ENCODE results near the gene AFMID.

GRCh38 chr17:78253946-78254672 lies 66.9 kb downstream of the AFMID start:
- TF ChIP-seq EP300 (IDR thresholded peaks at IDR 0.05) (no peak), POLR2A (IDR thresholded peaks at IDR 0.05) (no peak)

Data from ovary (tissue), 1 donor.